Kidney (tissue), 14 donors: ENCODE data around the gene FRAS1. TPM values are rescaled to one million over a fixed set of nuclear protein-coding genes. Genes with fewer than 3 reads are reported as not detected.

Experiments
- DNase-seq, 5 donors: peaks; one replicate each; pipeline ENCODE4 v3.0.0-alpha.2; 2013 to 2020
- FAIRE-seq: peaks from 2 replicates; lab custom pipeline; 2012; peaks lifted over from hg19 to GRCh38; lab: Jason Lieb, UNC
- H3K27ac ChIP-seq, 2 donors: one replicate each; pipeline ENCODE4 v1.7.0; 2013; ENCODE audit warnings: low read depth in 2 of 2, low read length in 2 of 2, inconsistent platforms in 1 of 2
- H3K27me3 ChIP-seq: one replicate; pipeline ENCODE4 v1.7.1; 2013; ENCODE audit warnings: low read length, inconsistent platforms; ENCODE audit not compliant: control insufficient read depth, insufficient read depth
- H3K36me3 ChIP-seq, 3 donors: one replicate each; pipeline versions ENCODE4 v1.7.0 to v1.7.1; 2013; ENCODE audit warnings: low read length in 3 of 3, control low read depth in 1 of 3, inconsistent platforms in 1 of 3; ENCODE audit not compliant: insufficient read depth in 3 of 3, control insufficient read depth in 2 of 3
- H3K4me1 ChIP-seq, 3 donors: one replicate each; pipeline versions ENCODE4 v1.7.0 to v1.7.1; 2013; ENCODE audit warnings: low read length in 3 of 3, inconsistent platforms in 1 of 3, low read depth in 1 of 3; ENCODE audit not compliant: control insufficient read depth in 2 of 3, insufficient read depth in 2 of 3
- H3K4me3 ChIP-seq, 3 donors: one replicate each; pipeline versions ENCODE4 v1.7.0 to v1.8.1; 2013; ENCODE audit warnings: low read length in 3 of 3, control low read depth in 1 of 3, inconsistent platforms in 1 of 3
- H3K9ac ChIP-seq, 3 donors: one replicate each; pipeline versions ENCODE4 v1.7.0 to v1.7.1; 2013; ENCODE audit warnings: low read length in 3 of 3, control low read depth in 1 of 3, inconsistent platforms in 1 of 3
- H3K9me3 ChIP-seq, 3 donors: one replicate each; pipeline versions ENCODE4 v1.7.0 to v1.7.1; 2013; ENCODE audit warnings: low read length in 3 of 3, control low read depth in 1 of 3, inconsistent platforms in 1 of 3; ENCODE audit not compliant: control insufficient read depth in 2 of 3, insufficient read depth in 1 of 3
- intact Hi-C: fragments of 100-400 bp; cut with DNase I; formaldehyde crosslinking; loops from one replicate; pipeline ENCODE4 v1.11.1; 2022
- polyA plus RNA-seq: library from polyadenylated mRNA; stranded (reverse); fragments of 350-450 nt; fragmentation: Illumina TruSeq; extraction: RNeasy Lipid Tissue Mini Kit (QIAGEN cat#74804); gene quantifications from one replicate; pipeline ENCODE4 v1.2.3, GENCODE V29; 2014; ENCODE audit warnings: low read depth, low replicate concordance; ENCODE audit not compliant: insufficient read depth
- total RNA-seq: library from RNA; stranded (reverse); fragmentation: NEBNext Ultra II Directional; extraction: Animal tissue kit (Norgen Biotek cat#: 25700); gene quantifications from one replicate; pipeline ENCODE4 v1.2.1, GENCODE V29; 2021
- TF ChIP-seq, protein P1 (sequence below): IDR thresholded peaks from 3 replicates; pipeline ENCODE4 v1.5.1; 2012; ENCODE audit warnings: mild to moderate bottlenecking, moderate library complexity, borderline replicate concordance; ENCODE audit not compliant: insufficient read depth; ENCODE audit errors: extremely low read depth
- donor health status: control.
- donor health status: control.
- donor health status: control.
- donor health status: control.
- donor health status: control.
- donor health status: DM: yes; HTN: yes; CAD: no.
- donor health status: Normal renal cell carcinoma (clear cell type).

The FRAS1 gene
- total and polyA plus RNA-seq, 2 donors from 2014 or later: 6.5 to 31.5 TPM

DNA sequence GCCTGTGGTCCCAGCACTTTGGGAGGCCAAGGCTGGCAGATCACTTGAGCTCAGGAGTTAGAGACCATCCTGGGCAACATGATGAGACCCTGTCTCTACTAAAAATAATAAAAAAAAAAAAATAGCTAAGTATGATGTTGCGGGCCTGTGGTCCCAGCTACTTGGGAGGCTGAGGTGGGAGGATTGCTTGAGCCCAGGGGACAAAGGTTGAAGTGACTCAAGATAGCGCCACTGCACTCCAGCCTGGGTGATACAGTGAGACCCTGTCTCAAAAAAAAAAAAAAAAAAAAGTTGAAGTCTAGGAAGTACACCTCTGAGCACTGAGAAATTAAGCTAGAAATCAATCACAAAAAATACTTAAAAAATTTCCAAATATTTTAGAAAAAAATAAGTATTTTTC is 86.5 kb downstream of the FRAS1 start:
- FAIRE-seq (no peak), DNase-seq (no peak)
- Histone ChIP-seq H3K36me3 (no peaks in the 10 kb centered on the region), H3K27ac (no peak overlapping the region), H3K4me1 (no peaks in the 10 kb centered on the region), H3K9me3 (no peaks in the 10 kb centered on the region), H3K9ac (no peak overlapping the region), H3K27me3 (no peaks in the 10 kb centered on the region), H3K4me3 (no peak overlapping the region)
- intact Hi-C loops: no loop called here
- TF ChIP-seq, protein P1, sequence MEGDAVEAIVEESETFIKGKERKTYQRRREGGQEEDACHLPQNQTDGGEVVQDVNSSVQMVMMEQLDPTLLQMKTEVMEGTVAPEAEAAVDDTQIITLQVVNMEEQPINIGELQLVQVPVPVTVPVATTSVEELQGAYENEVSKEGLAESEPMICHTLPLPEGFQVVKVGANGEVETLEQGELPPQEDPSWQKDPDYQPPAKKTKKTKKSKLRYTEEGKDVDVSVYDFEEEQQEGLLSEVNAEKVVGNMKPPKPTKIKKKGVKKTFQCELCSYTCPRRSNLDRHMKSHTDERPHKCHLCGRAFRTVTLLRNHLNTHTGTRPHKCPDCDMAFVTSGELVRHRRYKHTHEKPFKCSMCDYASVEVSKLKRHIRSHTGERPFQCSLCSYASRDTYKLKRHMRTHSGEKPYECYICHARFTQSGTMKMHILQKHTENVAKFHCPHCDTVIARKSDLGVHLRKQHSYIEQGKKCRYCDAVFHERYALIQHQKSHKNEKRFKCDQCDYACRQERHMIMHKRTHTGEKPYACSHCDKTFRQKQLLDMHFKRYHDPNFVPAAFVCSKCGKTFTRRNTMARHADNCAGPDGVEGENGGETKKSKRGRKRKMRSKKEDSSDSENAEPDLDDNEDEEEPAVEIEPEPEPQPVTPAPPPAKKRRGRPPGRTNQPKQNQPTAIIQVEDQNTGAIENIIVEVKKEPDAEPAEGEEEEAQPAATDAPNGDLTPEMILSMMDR: no peak

DNA sequence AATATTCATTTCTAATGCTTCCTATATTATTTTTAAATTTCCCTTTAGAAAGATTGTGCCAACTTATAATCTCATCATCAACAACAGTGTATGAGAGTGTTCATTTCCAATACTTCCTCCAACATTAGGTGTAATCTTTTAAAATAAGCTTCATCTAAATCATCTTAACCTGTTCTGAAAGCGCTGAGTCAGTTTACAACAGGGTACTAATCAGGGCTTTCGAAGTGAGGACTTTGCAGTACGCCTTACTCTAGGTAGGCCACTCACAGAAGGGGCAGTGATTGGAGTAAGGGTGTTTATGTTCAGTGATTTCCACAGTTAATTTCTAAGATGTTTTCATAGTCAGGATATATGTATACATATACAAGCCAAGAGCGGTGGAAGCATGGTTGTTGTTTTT is 87.9 kb downstream of the FRAS1 start:
- Histone ChIP-seq H3K27me3 (no peaks in the 10 kb centered on the region), H3K27ac (no peak overlapping the region), H3K4me3 (no peak overlapping the region), H3K9me3 (no peaks in the 10 kb centered on the region), H3K4me1 (peaks cover 3 to 13% (median 5%) of the 10 kb centered on the region in 3 donors), H3K36me3 (no peaks in the 10 kb centered on the region), H3K9ac (no peak overlapping the region)
- intact Hi-C loops: no loop called here
- TF ChIP-seq, protein P1: no peak
- no peak for DNase-seq
- no peak for FAIRE-seq

DNA sequence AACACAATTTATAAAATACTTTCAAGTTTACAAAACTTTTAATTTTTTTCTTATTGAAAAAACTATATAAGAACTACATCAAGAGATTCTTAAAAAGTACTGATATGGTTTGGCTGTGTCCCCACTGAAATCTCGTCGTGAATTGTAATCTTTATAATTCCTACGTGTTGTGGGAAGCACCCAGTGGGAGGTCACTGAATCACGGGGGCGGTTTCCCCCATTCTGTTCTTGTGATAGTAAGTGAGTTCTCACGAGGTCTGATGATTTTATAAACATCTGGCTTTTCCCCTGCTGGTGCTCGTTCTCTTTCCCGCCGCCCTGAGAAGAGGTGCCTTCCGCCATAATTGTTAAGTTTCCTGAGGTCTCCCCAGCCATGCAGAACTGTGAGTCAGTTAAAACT is 88.5 kb downstream of the FRAS1 start:
- Histone ChIP-seq H3K27ac (no peak overlapping the region), H3K4me3 (no peak overlapping the region), H3K36me3 (no peaks in the 10 kb centered on the region), H3K9me3 (no peaks in the 10 kb centered on the region), H3K4me1 (peaks cover 3 to 15% (median 6%) of the 10 kb centered on the region in 3 donors), H3K27me3 (no peaks in the 10 kb centered on the region), H3K9ac (no peak overlapping the region)
- FAIRE-seq (no peak), DNase-seq (no peak)
- intact Hi-C loops: no loop called here
- TF ChIP-seq, protein P1: no peak
